Neural progenitor cell (in vitro differentiated cells): ENCODE results near the gene HIP1R.

Experiments
- CTCF ChIP-seq: fragments of 200-600 bp; sonication (generic); IDR thresholded peaks from 2 replicates; pipeline ENCODE4 v1.5.1; 2017; ENCODE audit warnings: antibody characterized with exemption, mild to moderate bottlenecking
- EZH2 ChIP-seq: fragments of 200-600 bp; sonication (generic); IDR thresholded peaks from 2 replicates; pipeline ENCODE4 v1.6.1; 2017; ENCODE audit warnings: antibody characterized with exemption, mild to moderate bottlenecking, moderate library complexity
- EZH2phosphoT487 ChIP-seq: fragments of 200-600 bp; sonication (generic); IDR thresholded peaks from 2 replicates; pipeline ENCODE4 v1.6.1; 2017; ENCODE audit warnings: antibody characterized with exemption

GRCh38 chr12:122841544-122842321 is 6.5 kb downstream of the HIP1R start:
- TF ChIP-seq CTCF (no peak), EZH2 (no peak), EZH2phosphoT487 (no peak)
